ENCODE data around the gene EVPLL.
A peak's percentile ranks its signal among the peaks of the same experiment; 100 is the strongest.
"Not testable (repeated sequence)": the region's sequence is repeated elsewhere in the genome, so short reads cannot be mapped to it uniquely, and the experiment has no call there.

Gene EVPLL

DNA sequence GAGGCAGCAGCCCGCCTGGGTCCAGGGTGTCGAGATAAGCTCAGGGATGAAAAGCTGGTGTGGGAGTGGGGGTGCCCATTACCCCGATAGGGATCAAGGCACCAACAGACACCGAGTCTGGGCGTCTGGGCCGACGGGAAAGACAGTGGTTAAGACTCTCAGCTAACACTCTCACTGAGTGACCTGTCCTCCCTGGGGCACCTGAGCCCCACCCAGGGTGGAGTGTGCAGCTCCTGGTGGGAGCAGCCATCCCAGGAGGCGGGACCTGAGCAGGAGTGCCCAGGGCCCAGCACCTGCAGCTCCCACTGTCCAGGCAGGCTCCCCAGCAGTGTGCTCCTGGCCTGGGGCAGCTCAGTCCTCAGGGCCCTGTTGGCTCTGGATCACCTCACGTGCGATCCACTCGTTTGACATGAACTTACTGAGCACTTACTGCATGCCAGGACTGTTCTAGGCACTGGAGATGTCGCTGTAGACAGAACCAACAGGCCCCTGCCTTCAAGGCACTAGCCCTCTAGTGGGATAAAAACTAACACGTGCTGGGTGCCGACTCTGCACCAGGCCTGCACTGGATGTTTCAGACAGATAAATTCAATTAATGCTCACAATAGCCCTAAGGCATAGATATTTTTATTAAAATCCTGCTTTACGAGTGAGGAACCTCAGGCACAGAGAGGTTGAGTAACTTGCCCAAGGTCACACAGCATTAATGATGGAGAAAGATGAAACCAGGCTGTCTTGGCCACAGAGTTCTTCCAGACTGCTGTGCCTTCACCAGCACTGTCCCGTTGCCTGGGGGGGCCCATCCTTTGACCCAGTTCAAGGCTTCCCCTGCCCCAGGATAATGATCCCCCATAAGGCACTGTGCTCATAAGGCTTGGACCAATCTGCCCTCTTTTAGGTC lies 1.9 kb downstream of the EVPLL start:
- DNase-seq, result no peak

- no peak for DNase-seq
These were observed 3.0 kb downstream of the EVPLL start for GRCh38 chr17:18380471-18381157.

DNA sequence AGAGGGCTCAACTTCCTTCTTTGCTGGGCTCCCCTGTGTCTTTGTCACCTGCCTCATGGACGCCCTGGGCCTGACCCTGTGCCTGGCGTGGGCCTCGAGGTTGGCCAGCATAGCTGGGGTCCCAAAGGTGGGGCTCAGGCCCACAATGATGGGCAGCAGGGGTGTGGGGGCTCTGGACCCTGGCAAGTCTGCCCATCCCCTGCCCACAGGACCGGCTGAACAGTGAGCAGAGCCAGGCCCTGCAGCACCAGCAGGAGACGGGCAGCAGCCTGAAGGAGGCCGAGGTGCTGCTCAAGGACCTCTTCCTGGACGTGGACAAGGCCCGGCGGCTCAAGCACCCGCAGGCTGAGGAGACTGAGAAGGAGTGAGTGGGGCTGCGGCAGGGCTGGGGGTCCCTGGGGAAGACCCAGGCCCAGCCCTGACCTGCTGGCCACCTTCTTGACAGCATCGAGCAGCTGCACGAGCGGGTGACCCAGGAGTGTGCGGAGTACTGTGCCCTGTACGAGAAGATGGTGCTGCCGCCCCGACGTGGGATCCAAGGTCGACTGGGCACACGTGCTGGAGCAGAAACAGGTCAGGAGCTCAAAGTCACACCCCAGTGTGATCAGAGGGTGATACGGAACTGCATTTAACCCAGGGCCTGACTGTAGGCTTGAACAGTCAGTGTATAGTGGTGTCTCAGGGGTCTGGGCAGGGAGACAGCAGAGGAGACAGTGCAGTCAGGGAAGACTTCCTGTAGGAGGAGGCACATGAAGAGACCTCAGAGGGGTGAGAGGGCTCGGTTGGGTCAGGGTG lies 3.8 kb downstream of the EVPLL start:
- no peak for DNase-seq

DNA sequence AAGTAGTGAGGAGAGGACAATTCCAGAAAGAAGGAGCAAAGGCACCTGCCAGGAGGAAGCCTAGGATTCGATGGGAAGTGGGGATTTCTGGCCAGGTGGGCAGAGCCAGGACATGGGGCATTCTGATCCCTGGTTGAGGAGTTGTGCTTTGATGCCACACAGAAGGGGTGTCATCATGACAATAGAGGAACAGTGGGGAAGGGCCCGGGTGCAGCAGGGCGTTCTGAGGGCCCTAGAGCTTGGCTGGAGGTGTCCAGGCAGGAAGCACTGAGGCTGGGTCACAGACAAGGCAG lies 4.3 kb downstream of the EVPLL start:
- no peak for DNase-seq

DNA sequence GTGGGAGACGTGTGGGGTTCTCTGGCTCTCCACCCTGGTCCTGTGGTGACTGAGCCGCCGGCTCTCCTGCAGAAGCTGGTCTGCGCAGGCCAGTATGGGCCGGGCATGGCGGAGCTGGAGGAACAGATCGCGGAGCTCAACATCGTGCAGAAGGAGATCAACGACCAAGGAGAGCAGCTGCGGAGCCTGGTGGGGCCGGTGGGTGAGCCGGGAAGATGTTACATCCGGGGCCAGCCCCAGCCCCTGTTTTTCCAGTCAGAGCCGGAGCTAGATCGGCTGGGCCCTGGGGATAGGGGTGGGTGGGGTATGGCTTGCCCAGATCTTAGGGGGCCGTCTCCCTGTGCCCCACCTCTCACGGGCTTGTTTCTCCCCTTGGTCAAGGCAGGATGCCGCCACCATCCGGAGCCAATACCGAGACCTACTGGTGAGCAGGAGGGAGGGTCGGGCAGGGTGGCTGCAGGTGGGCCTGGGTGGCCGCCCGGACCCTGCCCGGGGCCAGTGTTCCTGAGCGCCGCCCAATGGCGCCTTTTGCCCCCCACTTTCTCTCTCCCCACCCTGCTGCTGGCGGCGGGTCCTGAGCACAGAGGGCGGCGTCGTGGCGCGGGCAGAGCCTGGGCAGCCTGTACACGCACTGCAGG lies 5.0 kb downstream of the EVPLL start:
- DNase-seq, result no peak

- not testable (repeated sequence) for DNase-seq
These were observed 5.5 kb downstream of the EVPLL start for GRCh38 chr17:18383079-18383481.

GRCh38 chr17:18384271-18384670 lies 6.7 kb downstream of the EVPLL start:
- DNase-seq, result not testable (repeated sequence)

- not testable (repeated sequence) for DNase-seq
These were observed 10.0 kb downstream of the EVPLL start for GRCh38 chr17:18387583-18387982.

DNA sequence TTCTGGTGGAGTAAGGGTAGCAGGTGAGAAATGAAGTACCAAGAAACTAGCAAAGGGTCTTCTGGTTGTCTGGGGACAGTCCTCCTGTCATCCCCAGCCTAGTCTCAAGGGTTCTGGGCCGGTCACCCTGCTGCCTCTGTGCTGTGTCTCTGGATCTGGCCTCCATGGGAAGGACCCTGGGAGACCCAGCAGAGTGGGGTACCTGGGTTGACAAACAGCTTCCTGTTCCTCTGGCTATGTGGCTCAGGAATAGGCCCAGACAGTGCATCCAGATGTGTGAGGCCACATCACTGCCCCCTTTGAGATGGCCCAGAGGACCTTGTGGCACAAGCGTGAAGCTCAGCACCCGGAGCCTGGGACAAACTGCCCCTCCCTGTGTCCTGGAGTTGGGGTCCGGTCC lies 10.7 kb downstream of the EVPLL start:
- DNase-seq, result not testable (repeated sequence)

DNA sequence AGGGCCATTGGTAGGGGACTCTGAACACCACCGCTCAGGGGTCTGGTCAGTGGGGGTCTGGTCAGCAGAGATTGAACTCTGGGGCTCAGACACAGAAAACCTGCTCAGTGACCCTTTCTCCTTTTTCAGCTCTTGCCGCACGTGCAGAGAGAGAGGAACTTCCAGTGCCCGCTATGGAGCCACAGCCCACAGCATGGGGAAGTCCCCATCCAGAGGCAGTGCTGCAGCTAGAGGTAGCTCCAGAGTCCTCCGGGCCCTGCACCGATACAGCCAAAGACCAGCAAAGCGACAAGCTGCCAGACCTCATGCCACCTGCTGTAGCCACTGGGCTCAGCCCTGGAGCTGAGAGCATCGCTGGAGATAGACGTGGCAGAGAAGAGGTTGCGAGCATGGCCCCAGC lies 11.2 kb downstream of the EVPLL start:
- DNase-seq, result not testable (repeated sequence)

GRCh38 chr17:18401872-18402590 lies 24.5 kb downstream of the EVPLL start:
- not testable (repeated sequence) for DNase-seq

GRCh38 chr17:18403166-18403565 lies 25.6 kb downstream of the EVPLL start:
- DNase-seq, result not testable (repeated sequence)

DNA sequence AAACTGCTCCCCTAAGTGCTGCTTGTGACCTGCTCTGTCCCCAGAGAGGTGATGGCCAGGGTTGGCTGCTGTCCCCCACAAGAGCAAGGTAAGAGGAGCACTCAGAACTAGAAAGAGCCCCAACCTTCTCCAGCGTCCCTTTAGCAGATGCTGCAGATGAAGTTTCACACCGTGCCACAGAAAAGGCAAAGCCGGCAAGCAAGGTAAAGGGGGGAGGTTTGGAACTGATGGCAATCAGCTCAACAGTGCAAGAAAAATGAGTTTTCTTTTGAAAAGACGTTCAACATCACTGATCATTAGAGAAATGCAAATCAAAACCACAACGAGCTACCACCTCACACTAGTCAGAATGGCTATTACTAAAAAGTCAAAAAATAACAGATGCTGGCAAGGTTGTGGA lies 26.0 kb downstream of the EVPLL start:
- DNase-seq, result not testable (repeated sequence)

DNA sequence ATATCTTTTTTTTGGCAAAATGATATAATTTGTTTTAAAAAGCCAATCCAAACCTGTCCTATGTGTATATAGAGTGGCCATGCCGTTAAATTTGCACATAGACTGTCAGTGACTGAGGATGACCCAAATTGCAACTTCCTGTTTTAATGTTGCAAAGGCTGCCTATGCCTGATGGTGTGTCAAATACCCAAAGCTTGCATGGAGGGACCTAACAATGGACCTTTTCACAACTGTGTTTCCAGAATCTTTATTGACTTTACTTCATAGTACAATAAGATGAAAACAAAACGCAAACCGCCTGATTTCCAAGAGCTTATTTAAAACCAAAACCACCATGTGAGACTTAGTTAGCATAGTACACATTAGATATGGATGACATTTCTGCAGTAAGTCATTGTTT lies 31.3 kb downstream of the EVPLL start:
- DNase-seq, result peak in 1 of 2 experiments; percentile 0

DNA sequence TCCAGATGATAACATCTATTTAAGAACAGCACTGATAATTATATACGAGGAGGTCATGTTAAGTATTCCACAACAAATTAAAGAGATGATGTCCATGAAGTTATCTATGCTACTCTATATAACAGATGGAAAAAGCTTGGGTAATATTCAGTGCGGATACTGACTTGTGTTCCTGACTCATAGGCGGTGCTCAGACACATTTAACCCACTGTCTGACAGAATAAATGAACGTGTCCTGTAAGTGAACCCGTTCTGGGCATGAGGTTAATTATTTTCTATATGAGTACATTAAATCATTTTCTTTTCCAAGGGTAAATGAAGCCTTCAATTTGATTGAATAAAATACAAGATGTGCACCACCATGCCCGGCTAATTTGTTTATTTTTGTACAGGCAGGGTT lies 31.7 kb downstream of the EVPLL start:
- DNase-seq, result not testable (repeated sequence)

- not testable (repeated sequence) for DNase-seq
These were observed 33.2 kb downstream of the EVPLL start for GRCh38 chr17:18410736-18411135.

- not testable (repeated sequence) for DNase-seq
These were observed 33.8 kb downstream of the EVPLL start for GRCh38 chr17:18411377-18411864.

DNA sequence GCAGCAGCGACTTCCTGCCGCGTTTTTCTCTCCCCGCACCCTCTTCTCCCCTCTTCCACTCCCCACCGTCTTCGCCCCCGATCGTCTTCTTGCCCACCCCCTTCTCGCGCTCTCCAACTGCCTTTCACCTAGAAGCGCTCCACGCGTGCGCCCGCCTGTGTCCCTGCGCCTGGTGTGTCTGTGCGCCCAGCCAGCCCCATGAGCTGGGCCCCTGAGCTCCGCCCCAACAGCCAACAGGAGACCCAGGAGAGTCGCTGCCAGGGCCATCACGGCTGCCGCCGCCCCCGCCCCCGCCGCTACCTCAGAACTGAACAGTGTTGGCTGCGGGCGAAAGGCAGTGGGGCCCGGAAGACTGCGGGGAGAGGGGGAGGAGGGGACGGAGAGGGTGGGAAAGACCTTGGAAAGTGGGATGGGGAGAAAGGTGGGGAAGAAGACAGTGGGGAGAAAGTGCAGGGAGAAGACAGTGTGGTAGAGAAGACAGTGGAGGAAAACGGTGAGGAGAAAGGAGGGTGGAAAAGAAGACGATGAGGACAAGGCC lies 34.5 kb downstream of the EVPLL start:
- DNase-seq, result not testable (repeated sequence)

DNA sequence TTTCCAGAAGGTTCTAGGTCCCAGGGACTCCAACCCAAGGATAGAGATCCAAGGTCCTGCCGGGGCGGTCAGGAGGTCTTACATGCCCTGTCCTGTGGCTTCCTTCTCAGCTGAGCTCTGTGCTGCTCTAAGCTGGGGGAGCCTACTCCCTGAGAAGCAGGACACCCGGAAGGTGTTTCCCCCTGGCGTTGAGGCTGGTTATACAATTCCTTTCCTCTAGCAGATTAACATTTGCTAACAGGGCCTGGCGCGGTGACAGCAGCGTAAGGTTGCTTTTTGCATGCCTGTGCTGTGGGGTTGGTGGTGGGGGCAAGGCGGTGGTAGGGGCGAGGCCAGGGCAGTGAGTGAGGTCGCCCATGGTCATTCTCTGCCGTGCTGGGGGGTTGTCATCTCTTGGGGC lies 43.9 kb downstream of the EVPLL start:
- DNase-seq, result not testable (repeated sequence)

GRCh38 chr17:18422464-18422863 lies 44.9 kb downstream of the EVPLL start:
- DNase-seq, result not testable (repeated sequence)

DNA sequence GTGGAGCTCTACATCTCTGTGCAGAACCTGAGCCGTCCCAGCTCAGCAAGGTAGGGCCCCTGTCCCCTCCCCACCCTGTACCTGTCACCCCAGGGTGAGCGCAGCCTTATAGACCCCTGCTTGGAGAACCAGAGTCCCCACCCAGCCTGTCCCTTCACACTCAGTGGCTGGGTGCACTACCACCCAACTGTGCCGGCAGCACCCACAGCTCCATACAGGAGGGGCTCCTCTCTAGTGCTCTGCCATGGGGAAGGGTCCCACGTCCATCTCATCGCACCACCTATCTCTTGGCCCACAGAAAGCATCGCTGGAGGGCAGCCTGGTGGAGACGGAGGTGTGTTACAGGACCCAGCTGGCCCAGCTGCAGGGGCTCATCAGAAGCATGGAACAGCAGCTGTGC lies 45.4 kb downstream of the EVPLL start:
- not testable (repeated sequence) for DNase-seq

DNA sequence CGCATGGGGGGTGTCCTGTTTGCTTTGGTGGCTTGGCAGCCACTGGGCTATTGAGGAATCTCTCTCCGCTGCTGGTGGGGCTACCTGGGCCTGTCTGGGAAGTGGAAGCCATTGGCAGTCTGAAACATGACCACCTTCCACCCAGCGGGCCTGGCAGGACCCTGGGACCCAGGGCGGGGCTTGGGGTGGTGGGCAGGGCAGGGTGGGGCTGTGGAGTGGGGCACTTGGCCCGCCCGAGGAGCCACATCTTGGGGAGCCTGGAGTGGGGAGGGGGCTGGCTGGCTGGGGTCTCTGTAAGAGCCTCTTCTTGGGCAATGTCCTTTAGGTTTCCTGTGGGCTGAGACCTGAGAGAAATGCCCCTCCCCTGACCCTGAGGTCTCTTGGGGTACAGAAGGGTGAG lies 48.0 kb downstream of the EVPLL start:
- not testable (repeated sequence) for DNase-seq
